SIG-M5 (cell line): Measurements from ENCODE around the gene B3GALT6.
"Not testable (repeated sequence)": the region's sequence is repeated elsewhere in the genome, so short reads cannot be mapped to it uniquely, and the experiment has no call there.

ENCODE experiments used
- DNase-seq: peaks from one replicate; lab custom pipeline; 2025; lab: John Stamatoyannopoulos, UW

Gene B3GALT6

DNA sequence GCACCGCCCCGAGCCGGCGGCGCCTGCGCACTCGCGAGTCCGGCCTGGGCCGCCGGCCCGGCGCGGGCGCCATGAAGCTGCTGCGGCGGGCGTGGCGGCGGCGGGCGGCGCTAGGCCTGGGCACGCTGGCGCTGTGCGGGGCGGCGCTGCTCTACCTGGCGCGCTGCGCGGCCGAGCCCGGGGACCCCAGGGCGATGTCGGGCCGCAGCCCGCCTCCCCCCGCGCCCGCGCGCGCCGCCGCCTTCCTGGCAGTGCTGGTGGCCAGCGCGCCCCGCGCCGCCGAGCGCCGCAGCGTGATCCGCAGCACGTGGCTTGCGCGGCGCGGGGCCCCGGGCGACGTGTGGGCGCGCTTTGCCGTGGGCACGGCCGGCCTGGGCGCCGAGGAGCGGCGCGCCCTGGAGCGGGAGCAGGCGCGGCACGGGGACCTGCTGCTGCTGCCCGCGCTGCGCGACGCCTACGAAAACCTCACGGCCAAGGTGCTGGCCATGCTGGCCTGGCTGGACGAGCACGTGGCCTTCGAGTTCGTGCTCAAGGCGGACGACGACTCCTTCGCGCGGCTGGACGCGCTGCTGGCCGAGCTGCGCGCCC lies at the start of gene B3GALT6:
TSS of gene B3GALT6 (plus strand) at position 30 of the 588 bp plus-strand sequence. CDS start at position 72, 42 bp downstream.
- DNase-seq = no peak

DNA sequence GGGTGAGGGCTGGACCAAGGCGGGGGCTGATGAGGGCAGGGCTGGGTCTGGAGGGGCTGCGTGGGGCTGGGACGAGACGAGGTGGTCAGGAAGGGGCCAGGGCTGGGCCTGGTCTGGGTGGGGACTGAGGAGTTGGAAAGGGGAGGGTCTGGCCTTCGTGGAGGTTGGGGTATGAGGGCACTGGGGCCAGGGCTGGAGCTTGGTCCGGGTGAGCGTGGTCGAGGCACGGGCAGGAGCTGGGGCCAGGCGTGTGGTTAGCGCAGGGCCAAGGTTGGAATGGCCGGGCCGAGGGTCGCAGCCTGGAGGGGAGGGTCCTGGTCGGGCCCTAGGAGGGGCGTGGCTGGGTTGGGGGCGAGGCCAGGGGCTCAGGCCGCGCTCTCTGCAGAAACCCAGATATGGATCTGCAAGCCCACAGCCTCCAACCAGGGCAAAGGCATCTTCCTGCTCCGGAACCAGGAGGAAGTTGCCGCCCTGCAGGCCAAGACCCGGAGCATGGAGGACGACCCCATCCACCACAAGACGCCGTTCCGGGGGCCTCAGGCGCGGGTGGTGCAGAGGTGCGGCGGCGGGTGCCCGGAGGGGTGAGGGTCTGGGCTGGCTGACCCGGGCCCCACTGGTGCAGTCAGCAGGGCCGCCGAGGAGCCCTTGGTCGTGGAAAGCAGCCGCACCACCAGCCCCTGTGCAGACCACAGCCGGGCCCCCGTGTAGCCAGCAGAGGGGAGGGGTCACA lies 49.4 kb upstream of the B3GALT6 start:
- no peak for DNase-seq

DNA sequence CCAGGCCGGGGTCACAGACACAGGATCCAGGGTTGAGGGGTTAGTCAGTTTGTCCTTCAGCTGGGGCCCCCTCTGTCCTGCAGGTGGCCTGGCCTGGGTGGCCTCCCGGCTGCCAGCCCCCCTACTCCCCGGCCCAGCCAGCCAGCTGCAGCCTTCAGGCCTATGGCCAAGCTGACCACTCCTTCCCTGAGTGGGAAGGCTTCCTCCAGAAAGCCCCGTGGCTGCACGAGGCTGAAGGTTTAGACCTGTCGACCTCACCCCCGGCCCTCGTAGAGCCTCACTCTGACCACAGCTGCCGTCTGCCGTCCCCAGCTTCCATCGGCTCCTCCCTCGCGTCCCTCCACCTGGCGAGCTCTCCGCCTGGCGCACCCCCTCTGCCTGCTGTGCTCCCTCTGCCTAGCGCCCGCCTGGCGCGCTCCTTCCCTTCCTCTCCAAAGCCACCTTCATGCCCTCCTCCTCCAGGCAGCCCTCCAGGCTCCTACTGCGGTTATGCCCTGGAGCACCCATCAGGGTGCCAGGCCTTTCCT lies 48.8 kb upstream of the B3GALT6 start:
- no peak for DNase-seq

DNA sequence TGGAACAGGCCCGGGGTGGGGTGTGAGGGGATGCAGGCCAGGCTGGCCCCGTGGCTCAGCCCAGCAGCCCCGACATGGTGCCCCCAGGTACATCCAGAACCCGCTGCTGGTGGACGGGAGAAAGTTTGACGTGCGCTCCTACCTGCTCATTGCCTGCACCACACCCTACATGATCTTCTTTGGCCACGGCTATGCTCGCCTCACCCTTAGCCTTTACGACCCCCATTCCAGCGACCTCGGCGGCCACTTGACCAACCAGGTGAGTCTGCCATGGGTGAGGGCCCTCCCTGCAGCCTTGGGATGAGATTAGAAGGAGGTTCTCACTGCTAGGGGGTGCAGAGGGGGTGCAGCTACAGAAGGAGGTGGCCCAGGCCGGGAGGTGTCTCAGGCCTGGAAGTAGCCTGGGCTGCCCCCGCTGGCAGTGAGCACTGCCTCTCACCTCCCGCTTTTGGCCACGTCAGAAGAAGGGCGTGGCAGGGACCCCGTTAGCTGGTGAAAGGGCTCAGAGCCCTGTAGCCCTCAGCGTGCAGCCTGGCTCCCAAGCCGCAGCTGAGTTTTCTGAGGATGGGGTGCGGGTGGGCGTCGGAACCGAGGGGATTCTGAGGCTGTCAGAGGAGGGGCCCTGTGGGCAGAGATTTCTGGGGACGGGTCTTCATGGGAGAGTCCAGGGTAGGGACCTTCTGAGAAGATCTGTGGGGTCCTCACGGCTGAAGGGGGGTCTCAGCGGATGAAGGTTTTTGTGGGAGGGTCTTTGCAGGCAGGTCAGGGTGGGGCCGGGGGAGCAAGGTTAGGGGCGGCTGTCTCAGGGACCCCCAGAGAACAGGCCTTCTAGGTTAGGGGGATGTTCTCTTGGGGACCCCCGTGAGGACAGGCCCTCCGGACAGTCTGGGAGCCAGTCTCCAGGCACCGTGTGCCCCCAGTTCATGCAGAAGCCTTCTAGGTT lies 47.9 kb upstream of the B3GALT6 start:
- DNase-seq = no peak

DNA sequence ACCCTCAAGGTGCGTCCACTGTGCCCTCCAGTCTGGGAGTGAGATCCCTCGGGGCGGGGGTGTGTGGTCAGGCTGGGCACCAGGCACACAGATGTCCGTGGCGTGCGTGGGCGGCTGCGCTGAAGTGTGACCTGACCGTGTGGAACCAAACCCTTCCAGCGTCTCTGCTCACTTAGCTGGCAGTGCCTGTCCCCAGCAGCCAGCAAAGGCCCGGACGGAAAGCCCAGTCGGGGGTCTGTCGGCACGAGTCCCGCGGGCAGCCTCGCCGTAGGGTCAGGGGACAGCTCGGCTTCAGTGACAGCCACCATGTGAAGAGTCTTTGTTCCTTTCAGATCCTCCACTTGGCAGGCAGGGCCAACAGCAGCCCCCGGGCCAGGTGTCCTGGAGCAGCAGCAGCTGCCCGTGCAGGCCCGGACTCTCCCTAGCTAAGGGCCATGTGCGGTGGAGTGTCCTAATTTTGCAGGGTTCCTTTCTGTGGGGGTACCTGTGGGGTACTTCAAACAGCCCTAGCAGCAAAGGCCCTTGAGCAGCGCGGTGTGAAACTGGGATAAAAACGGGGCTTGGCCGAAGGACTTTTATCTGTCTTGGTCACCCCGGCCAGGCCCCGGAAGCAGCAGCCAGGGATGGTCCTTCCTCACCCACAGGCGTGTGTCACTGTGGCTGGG lies 46.8 kb upstream of the B3GALT6 start:
- no peak for DNase-seq

DNA sequence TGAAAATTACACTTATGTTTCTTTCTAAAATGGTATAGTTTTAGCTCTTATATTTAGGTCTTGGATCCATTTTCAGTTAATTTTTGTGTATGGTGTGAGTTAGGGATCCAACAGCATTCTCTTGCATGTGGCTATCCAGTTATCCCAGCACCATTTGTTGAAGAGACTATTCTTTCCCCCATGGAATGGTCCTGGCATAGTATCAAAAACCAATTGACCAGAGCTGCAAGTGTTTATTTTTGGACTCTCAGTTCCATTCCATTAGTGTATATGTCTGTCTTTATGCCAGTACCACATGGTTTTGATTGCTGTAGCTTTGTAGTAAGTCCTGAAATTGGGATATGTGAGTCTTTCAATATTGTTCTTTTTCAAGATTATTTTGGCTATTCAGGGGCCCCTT lies 44.1 kb upstream of the B3GALT6 start:
- no peak for DNase-seq

DNA sequence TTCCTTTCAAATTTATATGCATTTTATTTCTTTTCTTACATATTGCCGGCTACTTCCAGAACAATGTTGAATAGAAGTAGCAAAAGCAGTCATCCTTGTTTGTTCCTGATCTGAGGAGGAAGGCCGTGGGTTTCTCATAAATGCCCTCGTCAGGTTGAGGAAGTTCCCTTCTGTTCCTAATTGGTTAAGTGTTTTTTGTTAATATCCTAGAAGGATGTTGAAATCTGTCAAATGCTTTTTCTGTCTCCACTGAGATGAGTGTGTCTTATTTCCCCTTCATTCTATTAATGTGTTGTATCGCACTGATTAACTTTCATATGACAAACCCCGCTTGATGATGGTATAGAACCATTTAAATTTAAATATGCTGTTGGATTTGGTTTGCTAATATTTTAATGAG lies 42.9 kb upstream of the B3GALT6 start:
- DNase-seq = no peak

DNA sequence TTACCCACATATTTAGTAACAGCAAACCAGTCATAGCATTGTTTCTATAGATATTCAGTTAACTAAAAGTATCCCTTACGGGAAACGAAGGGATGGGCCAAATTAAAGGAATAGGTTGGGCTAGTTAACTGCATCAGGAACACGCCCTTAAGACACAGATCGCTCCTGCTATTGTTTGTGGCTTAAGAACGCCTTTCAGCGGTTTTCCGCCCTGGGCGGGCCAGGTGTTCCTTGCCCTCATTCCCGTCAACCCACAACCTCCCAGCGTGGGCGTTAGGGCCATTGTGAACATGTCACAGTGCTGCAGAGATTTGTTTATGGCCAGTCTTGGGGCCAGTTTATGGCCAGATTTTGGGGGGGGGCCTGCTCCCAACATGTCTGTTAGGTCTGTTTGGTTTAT lies 40.3 kb upstream of the B3GALT6 start:
- no peak for DNase-seq

DNA sequence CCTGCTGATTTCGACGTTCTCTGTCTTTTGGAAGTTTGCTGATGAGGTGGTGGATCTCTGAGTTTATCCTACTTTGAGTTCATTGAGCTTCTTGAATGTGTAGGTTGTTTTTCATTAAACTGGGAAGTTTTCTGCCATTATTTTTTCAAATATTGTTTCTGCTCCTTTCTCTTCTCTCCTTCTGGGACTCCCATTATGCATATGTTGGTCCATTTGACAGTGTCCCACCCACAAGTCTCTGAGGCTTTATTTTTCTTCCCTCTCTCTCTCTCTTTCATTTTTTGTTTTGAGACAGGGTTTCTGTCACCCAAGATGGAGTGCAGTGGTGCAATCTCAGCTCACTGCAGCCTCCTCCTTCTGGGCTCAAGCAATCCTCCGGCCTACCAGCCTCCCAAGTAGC lies 37.3 kb upstream of the B3GALT6 start:
- no peak for DNase-seq

DNA sequence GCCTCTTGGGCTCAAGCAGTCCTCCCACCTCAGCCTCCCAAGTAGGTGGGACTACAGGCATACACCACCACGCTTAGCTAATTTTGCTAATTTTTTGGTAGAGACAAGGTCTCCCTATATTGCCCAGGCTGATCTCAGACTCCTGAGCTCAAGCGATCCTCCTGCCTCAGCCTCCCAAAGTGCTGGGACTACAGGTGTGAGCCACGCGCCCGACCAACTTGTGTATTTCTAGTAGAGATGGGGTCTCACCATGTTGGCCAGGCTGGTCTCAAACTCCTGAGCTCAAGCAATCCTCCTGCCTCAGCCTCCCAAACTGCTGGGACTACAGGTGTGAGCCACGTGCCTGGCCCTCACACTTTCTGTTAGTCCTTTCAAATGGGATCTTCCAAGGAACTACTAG lies 36.3 kb upstream of the B3GALT6 start:
- not testable (repeated sequence) for DNase-seq

DNA sequence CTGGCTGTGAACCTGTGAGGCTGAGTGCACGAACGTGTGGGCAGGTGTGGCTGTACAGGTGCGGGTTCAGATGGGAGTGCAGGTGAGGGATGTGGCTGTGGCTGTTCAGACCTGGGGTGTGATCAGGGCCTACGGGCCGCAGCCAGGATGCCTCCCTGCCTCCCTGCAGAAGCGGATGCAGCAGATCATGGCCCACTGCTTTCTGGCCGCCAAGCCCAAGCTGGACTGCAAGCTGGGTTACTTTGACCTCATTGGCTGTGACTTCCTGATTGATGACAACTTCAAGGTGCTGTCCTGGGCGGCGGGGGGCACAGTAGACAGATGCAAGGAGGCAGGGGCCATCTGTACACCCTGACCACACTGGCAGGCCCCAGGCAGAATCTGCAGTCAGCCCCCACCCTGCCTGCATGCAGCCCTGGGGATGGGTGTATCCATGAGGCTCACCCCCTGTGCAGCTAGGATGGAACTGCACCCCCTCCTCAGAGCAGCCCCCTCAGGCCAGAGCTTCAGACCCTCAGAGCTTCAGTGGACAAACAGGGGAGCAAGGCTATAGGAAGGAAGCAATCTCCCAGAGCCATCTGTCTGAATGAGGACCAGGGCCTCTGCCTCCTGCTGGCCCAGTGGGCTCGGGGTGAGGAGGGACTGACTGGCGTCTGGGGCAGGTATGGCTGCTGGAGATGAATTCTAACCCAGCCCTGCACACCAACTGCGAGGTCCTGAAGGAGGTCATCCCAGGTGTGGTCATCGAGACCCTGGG lies 35.4 kb upstream of the B3GALT6 start:
- DNase-seq = no peak

DNA sequence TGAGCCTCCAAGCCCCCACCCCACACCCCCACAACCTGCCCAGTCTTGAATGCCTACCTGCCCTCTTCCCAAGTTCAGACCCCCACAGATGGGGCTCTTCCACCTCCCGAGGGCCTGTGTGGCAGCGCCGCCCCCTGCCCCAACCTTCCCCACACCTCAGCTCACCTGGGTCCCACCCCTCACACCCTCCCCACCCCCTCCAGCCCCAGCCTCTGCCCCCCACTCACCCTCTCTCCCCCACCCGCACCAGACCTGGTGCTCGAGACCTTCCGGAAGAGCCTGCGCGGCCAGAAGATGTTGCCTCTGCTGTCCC lies 34.9 kb upstream of the B3GALT6 start:
- no peak for DNase-seq

DNA sequence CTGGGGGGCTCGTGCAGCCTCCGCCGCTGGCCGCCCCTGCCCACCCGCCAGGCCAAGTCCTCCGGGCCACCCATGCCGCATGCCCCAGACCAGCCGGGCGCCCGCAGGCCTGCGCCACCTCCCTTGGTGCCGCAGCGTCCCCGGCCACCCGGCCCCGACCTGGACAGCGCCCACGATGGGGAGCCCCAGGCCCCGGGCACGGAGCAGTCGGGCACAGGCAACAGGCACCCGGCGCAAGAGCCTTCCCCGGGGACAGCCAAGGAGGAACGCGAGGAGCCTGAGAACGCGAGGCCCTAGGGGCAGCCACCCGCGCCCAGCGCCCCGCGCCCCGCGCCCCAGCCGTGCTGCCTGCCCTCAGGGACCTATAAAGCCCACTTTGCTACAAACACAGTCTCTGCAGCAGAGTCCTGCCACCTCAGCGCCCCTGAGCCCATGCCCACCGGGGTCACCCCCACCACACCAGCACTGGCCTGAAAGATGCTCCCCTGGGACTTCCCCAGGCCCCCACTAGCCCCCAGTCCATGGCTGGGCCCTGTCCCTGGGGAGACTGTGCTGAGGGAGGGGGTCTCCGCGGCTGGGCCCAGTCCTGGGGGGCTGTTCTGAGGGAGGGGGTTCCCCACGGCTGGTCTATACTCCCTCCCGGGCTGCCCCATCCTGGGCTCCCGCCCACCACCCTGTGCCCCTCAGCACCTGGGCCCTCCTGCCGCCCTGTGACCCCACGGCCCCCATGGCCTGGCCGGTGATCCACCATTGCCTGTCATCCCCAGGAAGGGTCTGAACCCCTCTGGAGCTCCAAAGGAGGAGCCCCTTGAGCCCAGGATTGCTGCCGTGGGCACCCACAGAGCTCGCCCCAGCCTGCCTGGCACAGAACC lies 34.2 kb upstream of the B3GALT6 start:
- DNase-seq = no peak

DNA sequence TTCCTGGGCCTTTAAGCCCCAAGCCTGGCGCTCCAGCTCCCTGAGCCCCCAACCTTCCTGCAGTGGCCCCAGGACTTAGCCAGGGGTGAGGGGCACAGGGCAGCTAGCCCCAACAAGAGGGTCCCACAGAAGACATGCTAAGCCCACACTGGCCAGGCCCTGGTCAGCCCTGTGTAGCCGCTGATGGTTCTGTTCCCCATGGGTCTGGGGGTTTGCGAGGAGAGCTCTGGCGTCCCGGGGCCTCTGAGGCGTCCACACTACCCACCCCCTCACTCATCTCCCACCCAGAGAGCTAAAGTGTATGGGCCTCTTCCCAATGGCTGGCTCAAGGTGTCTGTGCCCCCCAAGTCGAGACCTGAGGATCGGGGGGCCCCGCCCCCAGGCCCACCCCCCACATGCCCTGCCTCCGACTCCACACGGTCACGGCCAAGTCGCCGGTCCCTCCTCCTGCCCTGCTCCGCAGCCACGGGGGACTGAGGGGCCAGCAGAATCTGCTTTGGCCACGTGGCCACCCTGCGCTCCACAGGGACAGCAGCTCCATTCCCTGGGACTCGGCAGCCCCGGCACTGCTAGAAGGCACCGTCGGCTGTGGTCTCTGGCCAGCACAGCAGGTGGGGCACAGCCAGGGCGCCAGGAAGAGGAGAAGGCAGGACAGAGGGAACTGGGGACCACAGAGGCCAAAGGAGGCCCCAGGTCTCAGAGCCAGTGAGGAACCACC lies 33.5 kb upstream of the B3GALT6 start:
- no peak for DNase-seq

DNA sequence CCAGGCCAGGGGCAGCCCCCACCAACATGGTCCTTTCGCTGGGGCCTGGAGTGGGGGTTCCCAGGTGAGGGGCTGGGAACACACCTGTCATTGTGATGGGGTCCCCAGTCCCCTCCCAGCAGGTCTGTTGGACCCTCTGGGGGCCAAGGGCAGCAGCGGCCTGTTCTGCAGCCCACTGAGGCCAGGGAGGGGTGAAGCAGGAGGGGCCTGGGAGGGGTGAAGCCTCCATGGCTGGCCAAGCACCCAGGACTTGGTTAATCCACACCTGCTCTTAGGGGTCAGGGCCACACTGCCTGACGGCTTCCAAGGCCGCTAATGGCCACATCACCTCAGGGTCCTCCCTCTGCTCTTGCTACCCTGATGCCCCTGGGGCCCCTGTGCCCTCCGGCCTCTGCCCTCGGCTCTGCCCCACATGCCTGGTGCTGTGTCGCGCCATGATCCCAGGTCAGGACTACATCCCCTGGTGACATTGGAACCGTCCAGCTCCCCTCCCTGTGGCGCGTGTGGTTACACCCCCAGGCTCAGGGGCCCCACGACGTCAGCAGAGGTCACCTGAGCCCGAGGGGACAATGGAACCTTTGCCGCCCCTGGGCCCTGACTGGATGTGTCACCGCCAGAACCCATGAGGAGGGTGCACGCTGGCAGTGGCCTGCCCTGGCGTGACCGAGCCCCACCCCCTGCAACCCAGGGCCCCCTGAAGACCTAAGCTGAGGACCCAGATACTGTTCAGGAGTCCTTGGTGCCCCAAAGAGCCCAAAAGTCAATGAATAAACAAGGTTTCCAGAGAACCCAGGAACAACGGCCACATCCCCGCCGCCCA lies 32.7 kb upstream of the B3GALT6 start:
- no peak for DNase-seq

DNA sequence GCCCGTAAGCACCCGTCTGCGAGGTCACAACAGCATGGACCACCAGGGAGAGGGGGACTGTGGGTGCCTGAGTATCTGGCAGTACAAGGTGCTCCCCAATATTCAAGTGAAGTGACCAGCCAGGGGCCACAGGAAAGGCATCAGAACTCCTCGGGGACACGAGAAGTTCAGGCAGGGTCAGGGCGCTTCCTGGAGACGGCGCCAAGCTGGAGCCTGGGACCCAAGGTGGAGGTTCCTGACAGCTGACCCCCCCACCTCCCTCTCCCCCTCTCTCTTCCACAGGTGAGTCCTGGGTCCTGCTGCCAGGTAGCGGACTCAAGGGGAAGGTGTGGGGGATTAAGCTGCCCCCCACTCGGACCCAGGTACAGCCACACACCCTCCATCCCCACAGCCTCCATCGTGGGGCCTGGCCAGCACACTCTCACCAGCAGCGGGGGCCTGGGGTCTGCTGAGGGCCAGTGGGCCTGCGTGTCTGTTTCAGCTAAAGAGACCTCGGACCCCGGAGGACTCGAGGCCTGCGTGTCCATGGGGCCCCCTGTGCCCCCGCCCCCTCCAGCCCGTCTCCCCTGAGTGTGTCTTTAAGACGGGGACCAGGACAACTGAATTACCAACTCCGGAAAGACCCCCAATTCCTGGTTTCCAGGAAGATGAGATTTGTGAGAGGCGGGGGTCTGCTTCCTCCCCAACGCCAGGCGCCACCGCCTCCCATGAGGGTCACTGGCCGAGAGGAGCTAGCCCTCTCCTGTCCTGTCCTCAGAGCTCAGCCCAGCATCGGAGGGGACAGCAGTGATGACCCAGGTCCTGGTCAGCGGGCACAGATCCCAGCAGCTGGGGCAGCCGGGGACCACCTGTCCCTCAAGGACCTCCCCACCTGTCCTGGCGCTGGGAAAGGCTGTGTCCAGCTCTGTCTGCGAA lies 31.8 kb upstream of the B3GALT6 start:
- no peak for DNase-seq

DNA sequence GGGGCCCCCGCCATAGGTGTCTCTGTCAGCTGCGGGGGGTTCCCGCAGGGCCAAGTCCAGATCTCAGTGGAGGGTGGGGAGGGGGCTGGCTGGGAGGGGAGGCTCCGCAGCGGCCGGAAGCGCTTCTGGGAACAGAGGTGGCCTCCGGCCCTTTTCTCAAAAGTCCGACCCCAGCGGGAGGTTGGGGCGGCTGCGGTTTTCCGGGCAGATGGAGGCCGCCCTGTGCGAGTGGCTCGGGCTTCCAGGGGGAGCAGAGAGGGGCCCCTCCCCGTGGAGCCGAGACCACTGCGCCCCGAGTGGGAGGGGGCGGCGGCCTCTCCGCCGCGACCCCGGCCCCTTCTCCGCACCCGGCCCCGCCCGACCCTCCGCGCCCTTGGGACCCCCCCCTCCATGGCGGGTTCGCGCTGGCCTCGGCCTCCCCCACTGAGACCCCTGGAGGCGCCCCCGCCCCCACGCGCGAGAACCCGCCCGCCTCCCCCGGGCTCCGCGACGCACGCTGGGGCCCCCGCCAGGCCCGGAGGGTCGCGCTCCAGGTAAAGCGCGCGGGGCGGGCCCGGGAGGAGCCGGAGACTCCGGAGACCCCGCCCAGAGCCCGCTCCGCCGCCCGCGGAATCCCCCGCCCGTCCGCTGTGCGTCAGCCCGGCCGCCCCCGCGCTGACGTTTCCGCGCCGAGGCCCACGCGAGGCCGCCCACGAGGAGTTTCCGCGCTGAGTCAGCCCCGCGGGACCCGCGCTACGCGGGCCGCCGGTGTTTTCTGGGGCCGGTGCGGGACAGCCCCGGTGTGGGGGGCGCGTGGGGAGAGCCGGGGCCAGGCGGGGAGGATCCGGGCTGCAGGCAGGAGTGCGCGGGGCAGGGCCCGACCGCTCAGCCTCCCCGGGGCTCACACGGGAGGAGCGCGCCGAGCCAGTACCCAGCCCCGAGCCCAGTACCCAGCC lies 30.9 kb upstream of the B3GALT6 start:
- no peak for DNase-seq
